ENCODE measurements around the gene AMY1C.

DNA sequence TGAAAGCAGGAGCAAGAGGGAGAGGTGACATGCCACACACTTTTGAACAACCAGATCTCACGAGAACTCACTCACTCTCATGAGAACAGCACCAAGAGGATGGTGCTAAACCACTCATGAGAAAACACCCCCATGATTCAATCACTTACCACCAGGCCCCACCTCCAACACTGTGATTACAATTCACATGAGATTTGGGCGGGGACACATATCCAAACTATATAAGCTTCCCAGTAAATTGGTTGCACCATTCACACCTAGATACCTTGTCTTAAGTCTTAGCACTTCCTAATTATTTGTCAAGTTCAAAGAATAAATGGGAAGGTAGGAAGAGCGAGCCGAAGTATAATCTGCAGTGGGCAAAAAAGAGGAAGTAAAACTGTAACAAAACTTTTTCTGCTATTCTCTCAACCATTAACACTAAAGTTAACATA, 34.3 kb downstream of the AMY1C start:
- TF ChIP-seq RFX5 (IDR thresholded peaks at IDR 0.05; ENCODE audit: low read depth, low read length) (no peak), KDM1A (IDR thresholded peaks at IDR 0.05) (no peak), NR2C2 (CRISPR knock-in tag; IDR thresholded peaks at IDR 0.05) (no peak), NR2C2 (tag; IDR thresholded peaks at IDR 0.05) (no peak), GABPB1 (CRISPR knock-in tag; IDR thresholded peaks at IDR 0.05) (no peak), NR3C1 (CRISPR knock-in tag; IDR thresholded peaks at IDR 0.05) (no peak), EZH2 (IDR thresholded peaks at IDR 0.05; ENCODE audit: borderline replicate concordance, low read depth, low read length) (no peak), POLR2A (conservative IDR thresholded peaks at IDR 0.05) (no peak), FOXJ3 (CRISPR knock-in tag; IDR thresholded peaks at IDR 0.05) (no peak), POLR3A (IDR thresholded peaks at IDR 0.05; ENCODE audit: borderline replicate concordance, extremely low read depth, insufficient read depth, insufficient read length) (no peak)
- TF ChIP-seq, protein P1, sequence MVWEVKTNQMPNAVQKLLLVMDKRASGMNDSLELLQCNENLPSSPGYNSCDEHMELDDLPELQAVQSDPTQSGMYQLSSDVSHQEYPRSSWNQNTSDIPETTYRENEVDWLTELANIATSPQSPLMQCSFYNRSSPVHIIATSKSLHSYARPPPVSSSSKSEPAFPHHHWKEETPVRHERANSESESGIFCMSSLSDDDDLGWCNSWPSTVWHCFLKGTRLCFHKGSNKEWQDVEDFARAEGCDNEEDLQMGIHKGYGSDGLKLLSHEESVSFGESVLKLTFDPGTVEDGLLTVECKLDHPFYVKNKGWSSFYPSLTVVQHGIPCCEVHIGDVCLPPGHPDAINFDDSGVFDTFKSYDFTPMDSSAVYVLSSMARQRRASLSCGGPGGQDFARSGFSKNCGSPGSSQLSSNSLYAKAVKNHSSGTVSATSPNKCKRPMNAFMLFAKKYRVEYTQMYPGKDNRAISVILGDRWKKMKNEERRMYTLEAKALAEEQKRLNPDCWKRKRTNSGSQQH (CRISPR knock-in tag; IDR thresholded peaks at IDR 0.05): no peak
- TF ChIP-seq, protein P2, sequence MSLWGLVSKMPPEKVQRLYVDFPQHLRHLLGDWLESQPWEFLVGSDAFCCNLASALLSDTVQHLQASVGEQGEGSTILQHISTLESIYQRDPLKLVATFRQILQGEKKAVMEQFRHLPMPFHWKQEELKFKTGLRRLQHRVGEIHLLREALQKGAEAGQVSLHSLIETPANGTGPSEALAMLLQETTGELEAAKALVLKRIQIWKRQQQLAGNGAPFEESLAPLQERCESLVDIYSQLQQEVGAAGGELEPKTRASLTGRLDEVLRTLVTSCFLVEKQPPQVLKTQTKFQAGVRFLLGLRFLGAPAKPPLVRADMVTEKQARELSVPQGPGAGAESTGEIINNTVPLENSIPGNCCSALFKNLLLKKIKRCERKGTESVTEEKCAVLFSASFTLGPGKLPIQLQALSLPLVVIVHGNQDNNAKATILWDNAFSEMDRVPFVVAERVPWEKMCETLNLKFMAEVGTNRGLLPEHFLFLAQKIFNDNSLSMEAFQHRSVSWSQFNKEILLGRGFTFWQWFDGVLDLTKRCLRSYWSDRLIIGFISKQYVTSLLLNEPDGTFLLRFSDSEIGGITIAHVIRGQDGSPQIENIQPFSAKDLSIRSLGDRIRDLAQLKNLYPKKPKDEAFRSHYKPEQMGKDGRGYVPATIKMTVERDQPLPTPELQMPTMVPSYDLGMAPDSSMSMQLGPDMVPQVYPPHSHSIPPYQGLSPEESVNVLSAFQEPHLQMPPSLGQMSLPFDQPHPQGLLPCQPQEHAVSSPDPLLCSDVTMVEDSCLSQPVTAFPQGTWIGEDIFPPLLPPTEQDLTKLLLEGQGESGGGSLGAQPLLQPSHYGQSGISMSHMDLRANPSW (CRISPR knock-in tag; IDR thresholded peaks at IDR 0.05): no peak
- TF ChIP-seq, protein P3, sequence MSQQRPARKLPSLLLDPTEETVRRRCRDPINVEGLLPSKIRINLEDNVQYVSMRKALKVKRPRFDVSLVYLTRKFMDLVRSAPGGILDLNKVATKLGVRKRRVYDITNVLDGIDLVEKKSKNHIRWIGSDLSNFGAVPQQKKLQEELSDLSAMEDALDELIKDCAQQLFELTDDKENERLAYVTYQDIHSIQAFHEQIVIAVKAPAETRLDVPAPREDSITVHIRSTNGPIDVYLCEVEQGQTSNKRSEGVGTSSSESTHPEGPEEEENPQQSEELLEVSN (IDR thresholded peaks at IDR 0.05; ENCODE audit: borderline replicate concordance in 1 of 2, extremely low read depth in 1 of 2, insufficient read depth in 1 of 2, insufficient read length in 1 of 2, low read depth in 1 of 2, low read length in 1 of 2, poor library complexity in 1 of 2, severe bottlenecking in 1 of 2): no peak
- TF ChIP-seq, protein P4, sequence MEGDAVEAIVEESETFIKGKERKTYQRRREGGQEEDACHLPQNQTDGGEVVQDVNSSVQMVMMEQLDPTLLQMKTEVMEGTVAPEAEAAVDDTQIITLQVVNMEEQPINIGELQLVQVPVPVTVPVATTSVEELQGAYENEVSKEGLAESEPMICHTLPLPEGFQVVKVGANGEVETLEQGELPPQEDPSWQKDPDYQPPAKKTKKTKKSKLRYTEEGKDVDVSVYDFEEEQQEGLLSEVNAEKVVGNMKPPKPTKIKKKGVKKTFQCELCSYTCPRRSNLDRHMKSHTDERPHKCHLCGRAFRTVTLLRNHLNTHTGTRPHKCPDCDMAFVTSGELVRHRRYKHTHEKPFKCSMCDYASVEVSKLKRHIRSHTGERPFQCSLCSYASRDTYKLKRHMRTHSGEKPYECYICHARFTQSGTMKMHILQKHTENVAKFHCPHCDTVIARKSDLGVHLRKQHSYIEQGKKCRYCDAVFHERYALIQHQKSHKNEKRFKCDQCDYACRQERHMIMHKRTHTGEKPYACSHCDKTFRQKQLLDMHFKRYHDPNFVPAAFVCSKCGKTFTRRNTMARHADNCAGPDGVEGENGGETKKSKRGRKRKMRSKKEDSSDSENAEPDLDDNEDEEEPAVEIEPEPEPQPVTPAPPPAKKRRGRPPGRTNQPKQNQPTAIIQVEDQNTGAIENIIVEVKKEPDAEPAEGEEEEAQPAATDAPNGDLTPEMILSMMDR (IDR thresholded peaks at IDR 0.05 in 2 of 3, conservative IDR thresholded peaks at IDR 0.05 in 1 of 3; ENCODE audit: insufficient read depth in 2 of 3, low read depth in 1 of 3, low read length in 3 of 3): no peak
- TF ChIP-seq, protein P5, sequence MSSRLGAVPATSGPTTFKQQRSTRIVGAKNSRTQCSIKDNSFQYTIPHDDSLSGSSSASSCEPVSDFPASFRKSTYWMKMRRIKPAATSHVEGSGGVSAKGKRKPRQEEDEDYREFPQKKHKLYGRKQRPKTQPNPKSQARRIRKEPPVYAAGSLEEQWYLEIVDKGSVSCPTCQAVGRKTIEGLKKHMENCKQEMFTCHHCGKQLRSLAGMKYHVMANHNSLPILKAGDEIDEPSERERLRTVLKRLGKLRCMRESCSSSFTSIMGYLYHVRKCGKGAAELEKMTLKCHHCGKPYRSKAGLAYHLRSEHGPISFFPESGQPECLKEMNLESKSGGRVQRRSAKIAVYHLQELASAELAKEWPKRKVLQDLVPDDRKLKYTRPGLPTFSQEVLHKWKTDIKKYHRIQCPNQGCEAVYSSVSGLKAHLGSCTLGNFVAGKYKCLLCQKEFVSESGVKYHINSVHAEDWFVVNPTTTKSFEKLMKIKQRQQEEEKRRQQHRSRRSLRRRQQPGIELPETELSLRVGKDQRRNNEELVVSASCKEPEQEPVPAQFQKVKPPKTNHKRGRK (tag; IDR thresholded peaks at IDR 0.05): no peak

All from K562 (cell line).